ENCODE results near the gene LRP1B.
"Not testable (repeated sequence)": the region's sequence is repeated elsewhere in the genome, so short reads cannot be mapped to it uniquely, and the experiment has no call there.

LRP1B gene

DNA sequence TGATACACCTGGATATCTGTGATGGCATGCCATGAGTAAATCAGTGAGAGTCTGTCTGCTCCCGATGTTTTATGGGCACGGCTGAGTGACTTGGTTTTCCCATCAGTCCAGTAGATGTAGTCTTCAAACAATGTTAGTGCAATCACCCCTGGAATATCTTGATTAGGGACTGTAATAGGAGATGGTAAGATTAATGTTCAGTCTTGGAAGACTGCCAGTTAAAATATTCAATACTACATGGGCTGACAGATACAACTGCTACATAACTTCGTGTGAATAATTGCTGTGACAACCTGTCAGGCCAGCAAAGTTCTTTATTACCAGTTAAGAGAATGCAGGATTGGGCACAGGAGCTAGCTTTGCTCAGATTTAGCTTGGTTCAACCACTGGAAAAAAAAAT is 1673.3 kb downstream of the LRP1B start:
- no peak for DNase-seq (ENCODE audit: low read depth in 2 of 2)

DNA sequence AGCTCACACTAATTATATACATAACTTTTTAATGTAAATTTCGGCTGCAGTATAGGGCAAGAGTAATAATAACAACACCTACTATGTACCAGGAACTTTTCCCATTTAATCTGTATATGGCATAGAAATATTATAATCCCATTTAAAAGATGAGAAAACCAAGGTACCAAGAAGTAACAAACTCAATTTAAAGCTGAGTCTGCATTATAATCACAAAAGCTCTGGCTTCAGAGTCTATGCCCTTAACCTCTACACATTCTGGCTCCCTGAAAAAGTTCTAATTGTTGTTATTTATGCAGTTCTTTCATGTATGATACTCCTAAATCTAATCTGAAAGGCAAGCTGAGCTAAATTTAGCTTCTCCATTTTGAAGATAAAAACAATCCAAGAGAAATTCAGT is 1675.5 kb downstream of the LRP1B start:
- DNase-seq (ENCODE audit: low read depth in 2 of 2), result no peak

DNA sequence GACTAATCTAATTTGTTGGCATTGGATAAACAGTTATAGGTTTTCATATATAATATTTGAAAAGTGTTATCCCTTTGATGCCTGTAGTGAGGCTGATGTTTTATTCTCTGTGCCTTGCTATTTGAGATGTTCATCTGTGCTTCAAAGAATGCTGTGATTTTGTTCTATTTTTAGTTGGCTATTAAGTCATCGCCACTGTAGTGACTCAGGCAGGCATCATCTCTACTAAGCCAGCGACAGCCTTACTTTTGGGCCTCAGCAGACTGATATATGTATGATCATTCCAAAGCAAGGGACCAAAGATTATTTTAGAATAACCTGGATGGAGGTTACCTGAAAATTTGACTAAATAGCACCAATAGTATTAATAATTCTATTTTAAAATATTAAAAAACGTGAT is 1676.1 kb downstream of the LRP1B start:
- no peak for DNase-seq (ENCODE audit: low read depth in 2 of 2)

DNA sequence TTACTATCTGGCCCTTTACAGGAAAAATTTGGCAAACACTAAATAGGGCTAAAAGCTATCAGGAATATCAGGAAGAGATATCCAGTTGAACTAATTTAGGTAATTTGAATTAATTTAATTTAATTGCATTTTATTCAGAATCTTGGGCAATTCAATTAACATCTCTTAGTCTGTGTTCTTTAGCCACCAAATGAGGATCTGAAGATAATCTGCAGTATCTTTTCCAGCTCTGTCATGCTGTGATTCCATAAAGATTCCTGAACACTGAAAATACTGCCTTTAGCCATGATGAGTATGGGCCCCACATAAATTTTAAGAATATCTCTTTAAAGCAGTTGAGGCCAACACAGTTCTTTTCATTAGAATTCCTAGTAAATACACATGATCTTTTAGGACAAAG is 1679.5 kb downstream of the LRP1B start:
- DNase-seq (ENCODE audit: low read depth in 2 of 2), result no peak

DNA sequence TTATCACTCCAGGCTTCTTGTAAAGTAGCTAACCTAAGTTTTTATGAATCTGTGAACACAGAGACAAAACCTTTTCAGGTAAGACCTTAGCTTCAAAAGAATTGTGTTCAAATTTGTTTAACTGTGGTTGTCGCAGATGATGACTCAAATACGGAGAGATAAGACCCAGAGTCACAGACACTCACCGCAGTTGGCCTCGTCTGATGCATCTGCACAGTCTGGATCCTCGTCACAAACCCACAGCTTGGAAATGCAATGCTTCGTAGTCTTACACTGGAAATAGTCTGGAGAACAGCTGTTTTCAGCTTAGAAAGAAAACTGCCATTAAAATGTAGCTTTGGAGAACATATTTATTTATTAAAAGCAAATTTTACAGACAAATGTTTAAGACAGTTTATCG is 1688.5 kb downstream of the LRP1B start:
- DNase-seq (ENCODE audit: low read depth in 2 of 2), result no peak

DNA sequence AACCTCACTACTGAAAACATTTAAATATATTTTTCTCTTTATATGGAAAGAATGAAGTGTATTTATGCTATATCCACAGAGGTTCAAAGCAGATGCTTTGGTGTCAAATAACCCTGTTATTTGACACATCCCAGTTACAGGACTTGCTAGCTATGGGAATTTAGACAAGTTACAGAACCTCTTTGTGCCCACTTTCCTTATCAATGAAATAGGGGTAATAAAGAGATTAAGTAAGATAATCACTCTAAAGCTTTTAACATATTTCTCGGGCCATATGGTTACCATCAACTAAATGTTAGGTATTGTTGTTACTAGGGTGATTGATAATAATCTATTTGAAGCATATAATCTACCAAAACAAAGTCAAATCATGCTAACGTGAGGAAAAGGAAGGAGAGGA is 1690.0 kb downstream of the LRP1B start:
- no peak for DNase-seq (ENCODE audit: low read depth in 2 of 2)

GRCh38 chr2:140436936-140437335 is 1693.9 kb downstream of the LRP1B start:
- DNase-seq (ENCODE audit: low read depth in 2 of 2), result no peak

DNA sequence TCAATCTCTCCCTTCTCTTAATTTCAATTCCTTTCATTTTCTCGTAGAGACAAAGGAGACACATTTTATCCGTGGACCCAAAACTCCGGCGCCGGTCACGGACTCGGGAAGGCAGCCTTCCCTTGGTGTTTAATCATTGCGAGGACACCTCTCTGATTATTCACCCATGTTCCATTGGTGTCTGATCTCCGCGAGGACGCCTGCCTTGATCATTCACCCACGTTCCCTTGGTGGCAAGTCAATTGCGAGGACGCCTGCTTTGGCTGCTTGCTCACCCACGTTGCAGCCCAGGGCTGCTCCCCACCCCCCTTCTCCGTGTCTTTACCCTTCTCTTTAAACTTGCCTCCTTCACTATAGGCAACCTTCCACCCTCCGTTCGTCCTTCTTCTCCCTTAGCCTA is 1703.8 kb downstream of the LRP1B start:
- not testable (repeated sequence) for DNase-seq (ENCODE audit: low read depth in 2 of 2)

- no peak for DNase-seq (ENCODE audit: low read depth in 2 of 2)
These were observed 1706.3 kb downstream of the LRP1B start for GRCh38 chr2:140424471-140424870.

GRCh38 chr2:140422759-140423158 is 1708.1 kb downstream of the LRP1B start:
- DNase-seq (ENCODE audit: low read depth in 2 of 2), result no peak

DNA sequence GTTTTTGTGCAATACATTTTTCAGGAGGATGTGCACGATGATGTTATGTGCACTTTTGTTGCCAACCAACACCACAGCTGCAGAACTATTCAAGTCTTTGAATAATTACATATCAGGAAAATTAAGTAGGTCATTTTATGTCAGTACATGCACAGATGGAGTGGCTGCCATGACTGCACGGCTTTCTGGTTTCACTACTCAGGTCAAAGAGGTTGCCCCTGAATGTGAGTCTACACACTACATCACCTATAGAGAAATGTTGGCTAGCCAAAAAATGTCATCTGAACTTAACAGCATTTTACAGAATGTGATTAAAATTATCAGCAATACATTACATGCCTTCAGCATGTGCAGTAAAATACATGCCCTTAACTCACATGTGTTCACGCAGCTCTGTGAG is 1713.3 kb downstream of the LRP1B start:
- no peak for DNase-seq (ENCODE audit: low read depth in 2 of 2)

GRCh38 chr2:140416577-140416976 is 1714.2 kb downstream of the LRP1B start:
- no peak for DNase-seq (ENCODE audit: low read depth in 2 of 2)

- DNase-seq (ENCODE audit: low read depth in 2 of 2), result not testable (repeated sequence)
These were observed 1715.8 kb downstream of the LRP1B start for GRCh38 chr2:140415035-140415434.

GRCh38 chr2:140410695-140411094 is 1720.1 kb downstream of the LRP1B start:
- no peak for DNase-seq (ENCODE audit: low read depth in 2 of 2)

GRCh38 chr2:140401056-140401455 is 1729.8 kb downstream of the LRP1B start:
- no peak for DNase-seq (ENCODE audit: low read depth in 2 of 2)

DNA sequence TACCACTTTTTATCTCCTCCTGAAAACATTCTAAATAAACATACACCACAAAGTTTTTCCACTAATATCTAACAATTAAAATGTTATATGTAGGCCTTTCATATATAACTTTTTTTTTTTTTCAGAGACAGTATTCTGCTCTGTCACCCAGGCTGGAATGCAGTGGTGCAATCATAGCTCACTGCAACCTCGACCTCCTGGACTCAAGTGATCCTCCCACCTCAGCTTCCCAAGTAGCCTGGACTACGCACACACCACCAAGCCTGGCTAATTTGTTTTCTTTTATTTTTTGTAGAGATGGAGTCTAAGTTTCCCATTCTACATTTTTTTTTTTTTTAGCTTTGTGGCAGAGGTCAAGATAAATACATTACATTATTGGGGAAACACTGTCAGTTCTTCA is 1738.0 kb downstream of the LRP1B start:
- no peak for DNase-seq (ENCODE audit: low read depth in 2 of 2)

DNA sequence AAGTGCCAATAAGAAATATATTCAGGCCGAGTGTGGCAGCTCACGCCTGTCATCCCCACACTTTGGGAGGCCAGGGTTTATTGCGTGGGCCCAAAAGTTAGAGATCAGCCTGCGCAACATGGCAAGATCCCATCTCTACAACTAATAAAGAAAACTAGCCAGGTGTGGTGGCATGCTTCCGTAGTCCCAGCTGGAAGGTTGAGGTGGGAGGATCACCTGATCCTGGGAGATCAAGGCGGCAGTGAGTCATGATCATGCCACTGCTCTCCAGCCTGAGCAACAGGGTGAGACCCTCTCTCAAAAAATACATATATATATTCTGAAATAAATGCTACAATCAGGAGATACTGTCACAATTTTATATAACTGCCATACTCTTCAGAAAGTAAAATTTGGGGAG is 1745.9 kb downstream of the LRP1B start:
- DNase-seq (ENCODE audit: low read depth in 2 of 2), result no peak

- no peak for DNase-seq (ENCODE audit: low read depth in 2 of 2)
These were observed 1747.0 kb downstream of the LRP1B start for GRCh38 chr2:140383781-140384180.

DNA sequence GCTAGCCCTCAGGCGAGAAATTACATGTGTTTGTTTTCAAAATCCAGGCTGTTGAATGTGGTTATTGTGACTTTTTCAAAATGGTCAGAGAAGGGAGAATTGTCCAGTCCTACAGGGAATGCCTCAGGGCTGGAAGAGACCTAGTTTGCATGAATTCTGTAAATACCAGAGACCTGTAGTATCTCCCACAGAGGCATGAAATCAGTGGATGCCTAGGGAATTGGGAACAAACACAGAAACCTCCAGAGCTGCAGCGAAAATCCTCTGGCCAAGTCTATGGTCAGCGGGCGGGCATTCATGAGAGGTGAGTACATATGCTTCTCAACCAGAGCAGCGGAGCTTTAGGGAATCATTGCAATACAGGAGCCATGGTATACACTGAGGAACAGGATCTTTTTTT is 1754.1 kb downstream of the LRP1B start:
- no peak for DNase-seq (ENCODE audit: low read depth in 2 of 2)

- DNase-seq (ENCODE audit: low read depth in 2 of 2), result no peak
These were observed 1767.7 kb downstream of the LRP1B start for GRCh38 chr2:140363131-140363530.

DNA sequence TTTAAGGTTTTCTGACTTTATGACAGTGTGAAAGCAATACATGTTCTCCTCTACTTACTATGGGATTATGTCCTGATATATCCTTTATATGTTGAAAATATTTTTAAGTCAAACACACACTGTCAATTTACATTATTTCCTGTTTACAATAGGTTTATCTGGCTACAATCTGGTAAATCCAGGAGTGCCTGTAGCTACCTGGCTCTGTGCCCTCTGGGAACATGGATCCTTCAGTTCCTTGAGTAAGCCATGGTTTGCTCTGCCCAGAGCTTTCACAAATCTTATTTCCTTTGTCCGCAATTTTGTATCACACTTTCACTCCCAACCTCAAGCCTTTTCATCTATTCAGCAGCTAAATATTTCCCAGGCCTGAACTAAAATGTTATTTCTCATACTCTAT is 1768.5 kb downstream of the LRP1B start:
- no peak for DNase-seq (ENCODE audit: low read depth in 2 of 2)

- no peak for DNase-seq (ENCODE audit: low read depth in 2 of 2)
These were observed 1771.6 kb downstream of the LRP1B start for GRCh38 chr2:140359056-140359771.

DNA sequence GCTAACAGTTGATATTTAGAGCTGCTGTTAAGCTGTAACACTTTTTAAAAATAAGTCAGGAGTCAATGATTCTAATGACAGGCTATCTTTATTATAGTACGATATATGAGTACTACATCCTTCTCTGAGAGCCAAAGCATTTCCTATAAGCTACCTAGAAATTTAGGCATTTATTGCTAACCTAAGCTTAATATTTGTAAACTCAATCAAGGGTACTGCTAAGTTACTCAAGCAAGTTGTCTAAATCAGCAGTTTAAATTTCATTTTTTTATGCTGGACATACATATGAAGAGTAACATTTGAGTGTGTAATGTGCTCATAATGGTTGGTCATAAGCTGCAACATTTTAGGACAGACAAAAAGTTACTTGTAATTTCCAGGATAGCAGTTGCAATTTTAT is 1774.1 kb downstream of the LRP1B start:
- no peak for DNase-seq (ENCODE audit: low read depth in 2 of 2)

GRCh38 chr2:140355511-140356090 is 1775.2 kb downstream of the LRP1B start:
- DNase-seq (ENCODE audit: low read depth in 2 of 2), result no peak

Data from stimulated activated CD8-positive, alpha-beta memory T cell treated with anti-CD3 and anti-CD28 coated beads, Interleukin-7, amount 100 ng/mL, for 4 hours (primary cell).